Breast epithelium (tissue), 3 donors: ENCODE data around the gene ARID5B.

Source experiments
- CTCF ChIP-seq, 3 donors: fragments of 450-650 bp; IDR thresholded peaks; one replicate each; pipeline ENCODE4 v1.5.1; 2016 to 2017; ENCODE audit warnings: antibody characterized with exemption in 3 of 3, mild to moderate bottlenecking in 3 of 3, moderate library complexity in 3 of 3
- POLR2A ChIP-seq: fragments of 450-650 bp; IDR thresholded peaks from one replicate; pipeline ENCODE4 v1.6.1; 2016; ENCODE audit warnings: antibody characterized with exemption, mild to moderate bottlenecking, moderate library complexity
- POLR2AphosphoS5 ChIP-seq, 3 donors: sonication (generic); formaldehyde crosslinking; IDR thresholded peaks; one replicate each; pipeline ENCODE4 v1.6.1; 2017; ENCODE audit warnings: antibody characterized with exemption in 3 of 3

- TF ChIP-seq POLR2A (no peak), CTCF (IDR thresholded peaks at IDR 0.05) (no peak), POLR2AphosphoS5 (IDR thresholded peaks at IDR 0.05) (no peak)
These were observed 194.9 kb downstream of the ARID5B start for GRCh38 chr10:62096256-62096933.
